Neuron (in vitro differentiated cells): Measurements from ENCODE around the gene HOXC6.
"Not testable (repeated sequence)": the region's sequence is repeated elsewhere in the genome, so short reads cannot be mapped to it uniquely, and the experiment has no call there.

ENCODE experiments used
- H2AFZ ChIP-seq: one replicate; pipeline ENCODE4 v1.6.1; 2013; ENCODE audit warnings: low read depth, mild to moderate bottlenecking, inconsistent platforms, low read length, moderate library complexity
- H3K27me3 ChIP-seq: one replicate; pipeline ENCODE4 v1.6.1; 2013; ENCODE audit warnings: low read length; ENCODE audit not compliant: insufficient read depth
- H3K36me3 ChIP-seq: one replicate; pipeline ENCODE4 v1.6.1; 2013; ENCODE audit warnings: low read length; ENCODE audit not compliant: insufficient read depth
- H3K4me1 ChIP-seq: one replicate; pipeline ENCODE4 v1.6.1; 2013; ENCODE audit warnings: low read length; ENCODE audit not compliant: insufficient read depth
- H3K4me3 ChIP-seq: 2 replicates; pipeline ENCODE4 v1.5.1; 2013; ENCODE audit warnings: mild to moderate bottlenecking, low read length, moderate library complexity
- H3K9me3 ChIP-seq: one replicate; pipeline ENCODE4 v1.6.1; 2013; ENCODE audit warnings: low read length

HOXC6 gene

GRCh38 chr12:54037360-54038283 lies 9.4 kb downstream of the HOXC6 start:
- H3K9me3 ChIP-seq: peaks cover 2% of the 10 kb centered on the region
- peaks cover 94% of the 10 kb centered on the region for H3K27me3 ChIP-seq
- no peak overlapping the region for H2AFZ ChIP-seq
- no peaks in the 10 kb centered on the region for H3K36me3 ChIP-seq
- H3K4me1 ChIP-seq: no peaks in the 10 kb centered on the region
- H3K4me3 ChIP-seq: no peak overlapping the region

DNA sequence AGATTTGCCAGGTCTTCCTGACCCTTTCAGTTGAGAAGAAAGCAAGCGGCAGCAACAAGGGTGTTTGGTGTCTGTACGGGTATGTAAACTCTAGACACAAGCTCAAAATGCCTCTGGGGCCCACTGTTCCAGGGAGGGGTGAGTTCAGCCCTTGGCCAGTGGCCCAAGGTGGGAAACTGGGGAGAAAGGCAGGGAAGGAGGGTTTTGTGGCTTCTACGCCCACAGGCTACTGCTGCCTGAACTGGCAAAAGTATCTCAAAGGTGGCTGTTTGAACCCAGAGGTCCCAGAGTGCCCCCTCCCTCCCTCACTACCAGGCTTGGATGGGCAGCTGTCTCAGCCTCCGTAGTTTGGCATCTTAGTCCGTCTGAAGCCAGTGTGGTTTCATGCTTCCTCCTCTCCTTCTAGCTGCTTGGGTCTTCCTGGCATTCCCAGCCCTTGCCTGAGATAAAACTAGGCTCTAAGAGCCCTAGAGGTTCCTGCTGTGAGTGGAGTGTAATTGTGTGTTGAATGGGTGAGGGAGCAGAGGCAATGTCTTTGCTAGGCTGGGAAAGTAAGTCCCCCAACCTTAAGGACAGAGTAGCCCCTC lies 10.1 kb downstream of the HOXC6 start:
- no peaks in the 10 kb centered on the region for H3K4me1 ChIP-seq
- H3K36me3 ChIP-seq: no peaks in the 10 kb centered on the region
- H3K4me3 ChIP-seq: no peak overlapping the region
- H3K27me3 ChIP-seq: peaks cover 94% of the 10 kb centered on the region
- H3K9me3 ChIP-seq: no peaks in the 10 kb centered on the region
- H2AFZ ChIP-seq: no peak overlapping the region

DNA sequence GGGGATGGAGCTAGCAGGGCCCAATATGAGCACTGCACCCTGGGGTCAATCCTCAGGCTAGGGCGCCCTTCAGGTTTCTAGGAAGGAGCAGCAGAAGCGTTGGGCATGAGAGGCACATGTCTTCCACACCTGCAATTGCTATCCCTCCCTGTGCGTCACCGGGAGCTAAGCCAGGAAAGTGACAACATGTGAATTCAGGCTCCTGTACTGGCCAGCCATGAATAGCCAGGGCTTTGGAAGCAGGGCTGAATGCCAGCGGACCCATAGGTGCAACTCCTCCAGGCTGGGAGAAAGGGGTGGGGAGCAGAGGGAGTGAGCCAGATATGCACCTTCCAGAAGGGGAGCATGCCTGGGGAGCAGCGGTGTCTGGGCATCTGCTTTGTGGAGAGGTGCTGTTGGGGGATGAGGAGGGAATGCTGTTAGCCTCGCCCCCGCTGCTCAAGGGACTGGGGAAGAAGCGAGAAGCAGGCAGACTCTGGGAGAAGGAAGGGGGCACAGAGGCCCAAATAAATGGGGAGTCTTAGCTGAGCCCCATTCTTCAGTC lies 10.7 kb downstream of the HOXC6 start:
- Histone ChIP-seq H3K4me1 (no peaks in the 10 kb centered on the region), H3K27me3 (peaks cover 97% of the 10 kb centered on the region), H3K4me3 (no peak overlapping the region), H3K36me3 (no peaks in the 10 kb centered on the region), H3K9me3 (no peaks in the 10 kb centered on the region), H2AFZ (no peak overlapping the region)

DNA sequence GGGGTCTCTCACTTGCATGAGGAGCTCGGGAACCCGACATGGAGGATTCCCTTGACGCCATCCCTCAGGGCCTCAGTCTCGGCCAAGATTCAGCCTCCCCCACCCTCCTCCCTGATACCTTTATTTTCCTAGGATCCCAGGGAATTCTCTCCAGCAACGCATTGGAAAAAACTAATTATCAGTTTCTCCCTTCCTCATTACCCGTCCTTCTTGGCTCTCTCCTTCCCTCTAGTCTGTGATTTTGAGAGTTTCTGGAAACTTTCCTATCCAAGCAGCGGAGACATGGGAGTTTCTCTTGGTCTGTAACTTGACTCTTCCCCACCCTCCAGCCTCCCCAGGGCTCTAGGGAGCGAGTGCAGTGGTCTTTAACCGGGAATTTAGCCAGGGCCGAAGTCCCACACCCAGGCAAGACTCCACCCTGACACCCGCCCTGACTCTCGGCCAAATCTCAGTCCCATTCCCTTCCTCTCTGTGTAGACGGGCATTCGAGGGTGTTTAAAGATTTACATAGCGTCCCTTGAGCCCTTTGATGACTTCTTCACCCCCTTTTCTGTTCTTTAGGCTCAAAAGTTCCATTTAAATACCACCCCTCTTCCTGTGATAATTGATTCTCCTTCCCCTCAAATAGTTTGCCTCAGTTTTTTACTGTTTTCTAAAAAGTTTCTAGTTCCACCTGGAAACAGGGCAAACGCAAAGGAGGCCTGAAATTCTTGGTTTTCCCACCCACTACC lies 11.3 kb downstream of the HOXC6 start:
- H2AFZ ChIP-seq: no peak overlapping the region
- H3K4me1 ChIP-seq: no peaks in the 10 kb centered on the region
- H3K4me3 ChIP-seq: no peak overlapping the region
- peaks cover 98% of the 10 kb centered on the region for H3K27me3 ChIP-seq
- H3K9me3 ChIP-seq: no peaks in the 10 kb centered on the region
- H3K36me3 ChIP-seq: no peaks in the 10 kb centered on the region

GRCh38 chr12:54040148-54040494 lies 11.9 kb downstream of the HOXC6 start:
- Histone ChIP-seq H3K9me3 (no peaks in the 10 kb centered on the region), H3K27me3 (peaks cover 98% of the 10 kb centered on the region), H3K4me3 (no peak overlapping the region), H3K36me3 (no peaks in the 10 kb centered on the region), H2AFZ (no peak overlapping the region), H3K4me1 (no peaks in the 10 kb centered on the region)

DNA sequence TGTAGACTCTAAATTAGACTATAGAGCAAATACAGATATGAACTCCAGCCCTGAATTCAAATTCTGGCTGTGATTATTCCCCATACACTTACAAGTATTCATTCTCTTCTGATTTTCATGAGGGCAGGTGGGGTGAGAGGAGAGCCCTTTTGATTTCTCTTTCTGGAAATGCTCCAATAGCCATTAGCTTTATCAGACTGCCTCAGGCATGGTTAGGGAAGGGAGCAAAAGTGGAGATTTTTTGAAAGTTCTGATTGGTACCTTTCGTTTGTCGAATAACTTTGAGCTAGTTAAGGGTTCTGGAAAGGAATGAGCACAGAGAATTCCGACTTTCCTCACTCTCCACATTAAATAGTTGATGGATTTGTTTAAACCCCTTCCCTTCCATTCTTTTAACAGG lies 12.4 kb downstream of the HOXC6 start:
- Histone ChIP-seq H3K27me3 (peaks cover 98% of the 10 kb centered on the region), H3K4me3 (no peak overlapping the region), H3K4me1 (no peaks in the 10 kb centered on the region), H3K36me3 (no peaks in the 10 kb centered on the region), H3K9me3 (no peaks in the 10 kb centered on the region), H2AFZ (no peak overlapping the region)

DNA sequence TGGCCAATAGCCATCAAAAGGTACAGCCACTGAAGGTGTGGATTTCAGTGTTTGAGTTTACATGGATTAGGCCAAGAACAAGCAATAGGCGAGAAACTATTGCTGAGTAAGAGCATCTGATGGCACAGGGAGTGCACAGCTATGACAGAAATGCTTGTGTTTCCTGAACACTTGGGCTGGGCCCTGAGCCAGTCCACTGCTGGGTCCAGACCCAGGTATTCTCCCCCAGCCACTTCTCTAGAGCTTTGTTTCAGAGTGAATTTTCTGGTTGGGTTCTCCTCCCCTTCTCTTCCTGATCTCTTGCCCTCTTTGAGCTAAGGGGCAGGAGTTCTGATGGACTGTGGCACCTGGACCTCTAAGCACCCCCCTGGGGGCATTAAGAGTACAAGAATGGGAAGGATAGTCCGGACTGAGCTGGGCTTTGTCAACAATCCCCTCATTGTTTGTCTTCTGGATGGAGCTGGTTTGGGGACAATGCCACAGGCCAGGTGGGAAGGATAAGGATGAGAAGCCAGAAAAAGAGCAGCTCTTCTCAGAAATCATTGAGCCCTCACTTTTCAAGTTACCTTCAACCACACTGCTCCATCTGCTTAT lies 13.0 kb downstream of the HOXC6 start:
- H3K36me3 ChIP-seq: no peaks in the 10 kb centered on the region
- H3K9me3 ChIP-seq: no peaks in the 10 kb centered on the region
- peaks cover 98% of the 10 kb centered on the region for H3K27me3 ChIP-seq
- no peak overlapping the region for H3K4me3 ChIP-seq
- H2AFZ ChIP-seq: no peak overlapping the region
- H3K4me1 ChIP-seq: no peaks in the 10 kb centered on the region

DNA sequence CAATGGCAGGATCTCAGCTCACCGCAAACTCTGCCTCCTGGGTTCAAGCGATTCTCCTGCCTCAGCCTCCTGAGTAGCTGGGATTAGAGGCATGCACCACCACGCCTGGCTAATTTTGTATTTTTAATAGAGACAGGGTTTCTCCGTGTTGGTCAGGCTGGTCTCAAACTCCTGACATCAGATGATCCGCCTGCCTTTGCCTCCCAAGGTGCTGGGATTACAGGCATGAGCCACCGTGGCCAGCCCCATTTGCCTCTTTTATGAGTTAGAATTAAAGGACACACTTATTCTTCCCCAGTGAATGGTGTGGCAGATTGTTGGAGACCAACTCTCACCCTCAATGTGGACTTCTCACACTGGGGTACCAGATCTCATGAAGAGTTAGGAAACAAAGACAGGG lies 13.8 kb downstream of the HOXC6 start:
- peaks cover 98% of the 10 kb centered on the region for H3K27me3 ChIP-seq
- not testable (repeated sequence) for H3K9me3 ChIP-seq, H2AFZ ChIP-seq, H3K4me3 ChIP-seq, H3K4me1 ChIP-seq, H3K36me3 ChIP-seq

- Histone ChIP-seq H3K4me3 (no peak overlapping the region), H3K4me1 (no peaks in the 10 kb centered on the region), H2AFZ (no peak overlapping the region), H3K36me3 (no peaks in the 10 kb centered on the region), H3K9me3 (no peaks in the 10 kb centered on the region), H3K27me3 (peaks cover 98% of the 10 kb centered on the region)
Observed at GRCh38 chr12:54042970-54043853, 15.0 kb downstream of the HOXC6 start.

DNA sequence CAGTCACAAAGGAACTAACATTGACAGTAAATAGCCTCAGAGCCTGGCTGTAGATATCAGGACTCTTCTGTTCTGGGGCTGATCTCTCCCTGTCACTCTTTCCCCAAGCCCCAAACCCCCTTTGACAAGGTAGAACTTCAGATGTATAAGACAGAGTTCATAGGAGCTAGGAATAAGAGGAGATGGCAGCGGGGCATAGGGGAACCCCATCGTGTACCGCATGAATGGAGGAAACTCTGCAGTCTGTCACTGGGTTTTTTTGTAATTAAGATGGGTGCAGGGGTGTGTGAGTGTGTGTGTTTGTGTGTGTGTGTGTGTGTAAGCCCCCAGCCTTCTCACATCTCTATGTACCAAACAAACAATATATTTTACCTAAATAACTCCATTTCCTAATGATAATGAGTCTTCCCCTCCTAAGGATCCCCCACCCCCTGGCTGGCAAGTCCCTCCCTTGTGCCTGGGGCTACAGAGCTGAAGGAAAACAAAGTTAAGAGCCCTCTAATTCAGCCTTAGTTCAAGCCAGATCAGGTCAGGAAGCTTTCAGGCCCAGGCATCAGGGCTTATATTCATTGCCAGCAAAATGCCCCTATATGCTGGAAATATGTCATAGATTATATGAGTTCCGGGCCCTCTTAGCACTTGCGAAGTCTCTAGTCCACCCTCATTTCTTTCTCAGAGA lies 16.3 kb downstream of the HOXC6 start:
- Histone ChIP-seq H2AFZ (no peak overlapping the region), H3K36me3 (no peaks in the 10 kb centered on the region), H3K4me1 (no peaks in the 10 kb centered on the region), H3K9me3 (no peaks in the 10 kb centered on the region), H3K4me3 (no peak overlapping the region), H3K27me3 (peaks cover 98% of the 10 kb centered on the region)

GRCh38 chr12:54045401-54045800 lies 17.2 kb downstream of the HOXC6 start:
- Histone ChIP-seq H3K36me3 (no peaks in the 10 kb centered on the region), H3K27me3 (peaks cover 98% of the 10 kb centered on the region), H2AFZ (no peak overlapping the region), H3K4me3 (no peak overlapping the region), H3K9me3 (no peaks in the 10 kb centered on the region), H3K4me1 (no peaks in the 10 kb centered on the region)
